A549 (cell line): ENCODE data around the gene MSRB3. TPM values are rescaled to one million over a fixed set of nuclear protein-coding genes. Genes with fewer than 3 reads are reported as not detected.

Experiments used
- ATAC-seq, 2 experiments: fragments of 200-7000 bp in 1 of 2; fragments of >200 bp in 1 of 2; cut with Nextera tagmentation in 1 of 2; cut with Tn5 transposase in 1 of 2; 3 replicates each; pipeline versions ENCODE4 v1.8.0 to v1.9.1; 2018 to 2020; ENCODE audit warnings: mild to moderate bottlenecking in 1 of 2, moderate library complexity in 1 of 2
- CTCF ChIA-PET: fragments of 300-600 bp; sonication (Branson Sonifier 250); formaldehyde crosslinking; extraction: SDS; loops from one replicate; lab custom pipeline; 2021; ENCODE audit warnings: antibody characterized with exemption, inconsistent platforms; lab: Yijun Ruan, JAX
- POLR2A ChIA-PET: fragments of 350-600 bp; formaldehyde crosslinking; extraction: SDS; loops from one replicate; lab custom pipeline; 2021; ENCODE audit warnings: antibody characterized with exemption, inconsistent platforms; lab: Yijun Ruan, JAX
- DNase-seq, 2 experiments: peaks; one replicate each; pipeline versions ENCODE4 v3.0.0 to v3.0.0-alpha.2; 2011 to 2016; ENCODE audit warnings: low read depth in 1 of 2, low spot score in 1 of 2
- FAIRE-seq: peaks from 2 replicates; lab custom pipeline; 2011; peaks lifted over from hg19 to GRCh38; lab: Jason Lieb, UNC
- H3K27ac ChIP-seq, 2 experiments: fragments of >200 bp; sonication (Bioruptor Twin); formaldehyde crosslinking; 3 replicates each; pipeline ENCODE4 v1.5.1; 2016 to 2017
- H3K4me1 ChIP-seq: fragments of >200 bp; sonication (Bioruptor Twin); formaldehyde crosslinking; 3 replicates; pipeline ENCODE4 v1.6.1; 2016
- H3K4me2 ChIP-seq: fragments of >200 bp; sonication (Bioruptor Twin); formaldehyde crosslinking; 3 replicates; pipeline ENCODE4 v1.6.1; 2016
- H3K4me3 ChIP-seq: fragments of >200 bp; sonication (Bioruptor Twin); formaldehyde crosslinking; 3 replicates; pipeline ENCODE4 v1.5.1; 2016
- H3K9me3 ChIP-seq: fragments of >200 bp; sonication (Bioruptor Twin); formaldehyde crosslinking; 3 replicates; pipeline ENCODE4 v1.6.1; 2016
- ATOH8 ChIP-seq: fragments of 250-450 bp; sonication (Bioruptor Pico); IDR thresholded peaks from 2 replicates; pipeline ENCODE4 v1.5.0; 2020; ENCODE audit warnings: low read depth, mild to moderate bottlenecking, moderate library complexity
- BCL3 ChIP-seq: fragments of >200 bp; sonication (Bioruptor Twin); formaldehyde crosslinking; IDR thresholded peaks from 3 replicates; pipeline ENCODE4 v1.6.1; 2016
- CEBPB ChIP-seq, 2 experiments: fragments of >200 bp in 1 of 2; sonication (Bioruptor Twin) in 1 of 2; formaldehyde crosslinking in 1 of 2; IDR thresholded peaks; 2 replicates each; pipeline ENCODE4 v1.6.1; 2012 to 2016
- EHF ChIP-seq: fragments of 250-450 bp; sonication (Bioruptor Pico); IDR thresholded peaks from 2 replicates; pipeline ENCODE4 v1.5.0; 2020; ENCODE audit warnings: mild to moderate bottlenecking
- EP300 ChIP-seq, 2 experiments: fragments of >200 bp; sonication (Bioruptor Twin); formaldehyde crosslinking; IDR thresholded peaks; 2 replicates in 1 of 2; 3 replicates in 1 of 2; pipeline ENCODE4 v1.6.1; 2016 to 2017
- ESRRA ChIP-seq: fragments of 150-350 bp; IDR thresholded peaks from 2 replicates; pipeline ENCODE4 v1.6.1; 2014; ENCODE audit warnings: mild to moderate bottlenecking, low read length, borderline replicate concordance
- FOSB ChIP-seq: fragments of 250-450 bp; sonication (Bioruptor Pico); IDR thresholded peaks from 2 replicates; pipeline ENCODE4 v1.5.0; 2020; ENCODE audit warnings: mild to moderate bottlenecking, moderate library complexity
- FOSL2 ChIP-seq, 2 experiments: fragments of 450-650 bp in 1 of 2; fragments of >200 bp in 1 of 2; sonication (Bioruptor Twin) in 1 of 2; formaldehyde crosslinking; IDR thresholded peaks; 2 replicates each; pipeline versions ENCODE4 v1.5.0 to v1.6.1; 2016 to 2020; ENCODE audit warnings: mild to moderate bottlenecking in 1 of 2, moderate library complexity in 1 of 2
- GATA3 ChIP-seq: IDR thresholded peaks from 2 replicates; pipeline ENCODE4 v1.6.1; 2012; ENCODE audit warnings: borderline replicate concordance
- HES2 ChIP-seq: fragments of >200 bp; sonication (Bioruptor Twin); formaldehyde crosslinking; IDR thresholded peaks from 2 replicates; pipeline ENCODE4 v1.6.1; 2016
- HEYL ChIP-seq: fragments of 250-450 bp; sonication (Bioruptor Pico); IDR thresholded peaks from 2 replicates; pipeline ENCODE4 v1.8.0; 2021; ENCODE audit warnings: mild to moderate bottlenecking, moderate library complexity
- HOXA7 ChIP-seq: fragments of 250-450 bp; sonication (Bioruptor Pico); IDR thresholded peaks from 2 replicates; pipeline ENCODE4 v1.5.0; 2020; ENCODE audit warnings: mild to moderate bottlenecking, moderate library complexity
- HOXB13 ChIP-seq: fragments of 250-450 bp; sonication (Bioruptor Pico); IDR thresholded peaks from 2 replicates; pipeline ENCODE4 v1.5.0; 2020; ENCODE audit warnings: low read depth, mild to moderate bottlenecking, moderate library complexity
- MAFK ChIP-seq: fragments of 450-650 bp; IDR thresholded peaks from 2 replicates; pipeline ENCODE4 v1.6.1; 2014; ENCODE audit not compliant: partially characterized antibody
- MAZ ChIP-seq: fragments of 150-350 bp; IDR thresholded peaks from 2 replicates; pipeline ENCODE4 v1.6.1; 2014; ENCODE audit warnings: antibody characterized with exemption, low read depth, low read length, borderline replicate concordance
- NFE2L2 ChIP-seq: fragments of 150-350 bp; conservative IDR thresholded peaks from 2 replicates; pipeline ENCODE4 v1.6.1; 2014; ENCODE audit warnings: low read length
- RNF2 ChIP-seq: fragments of 200-600 bp; sonication (generic); IDR thresholded peaks from 2 replicates; pipeline ENCODE4 v1.6.1; 2016; ENCODE audit warnings: low read depth, mild to moderate bottlenecking, antibody characterized with exemption, moderate library complexity, borderline replicate concordance
- SREBF2 ChIP-seq: fragments of 450-650 bp; IDR thresholded peaks from 2 replicates; pipeline ENCODE4 v1.6.1; 2014; ENCODE audit warnings: mild to moderate bottlenecking, moderate library complexity
- TFCP2L1 ChIP-seq: fragments of 250-450 bp; sonication (Bioruptor Pico); IDR thresholded peaks from 2 replicates; pipeline ENCODE4 v1.5.0; 2021; ENCODE audit warnings: mild to moderate bottlenecking
- USF2 ChIP-seq: fragments of 450-650 bp; IDR thresholded peaks from 2 replicates; pipeline ENCODE4 v1.6.1; 2014; ENCODE audit warnings: antibody characterized with exemption
- ZC3H11A ChIP-seq: fragments of 450-650 bp; IDR thresholded peaks from 2 replicates; pipeline ENCODE4 v1.6.1; 2014; ENCODE audit warnings: antibody characterized with exemption, mild to moderate bottlenecking
- ZNF302 ChIP-seq: fragments of 250-450 bp; sonication (Bioruptor Pico); IDR thresholded peaks from 2 replicates; pipeline ENCODE4 v1.9.0; 2021; ENCODE audit warnings: inconsistent platforms, mild to moderate bottlenecking, moderate library complexity
- WGBS: methylation state at CpG from one replicate; pipeline ENCODE4 v1.1.6; 2017; ENCODE audit errors: missing lambda C conversion rate; 5-methylcytosine and 5-hydroxymethylcytosine counted together
- polyA plus RNA-seq, 4 experiments: library from polyadenylated mRNA; depleted of rRNA in 3 of 4; stranded (reverse); fragments of >200 nt; fragmentation: RNase III in 1 of 4; extraction: RNeasy Plus Mini Kit Qiagen cat#74134 plus additional on column Dnase treatment in 1 of 4; gene quantifications; 2 replicates in 3 of 4; 3 replicates in 1 of 4; pipeline ENCODE4 v1.2.3, GENCODE V29; 2011 to 2017

Gene MSRB3
- polyA plus RNA-seq, 2 of the 4 experiments (the other 2 are of a cell fraction), result 25.2 to 46.1 TPM

GRCh38 chr12:65510007-65510406 lies 231.5 kb downstream of the MSRB3 start (continued):
- TF ChIP-seq BCL3, result no peak
- no peak for TF ChIP-seq HOXB13 (CRISPR knock-in tag)
- TF ChIP-seq HOXA7, result no peak
- TF ChIP-seq FOSB (CRISPR knock-in tag), result no peak

- CTCF ChIA-PET, result interaction anchor here (0.6 kb wide), 1 partner anchor 388 kb away, joined by 3 read pairs; no protein-coding TSS in a partner anchor
- no peak overlapping the region for H3K4me3 ChIP-seq
- H3K27ac ChIP-seq, result no peak overlapping the region
- no peaks in the 10 kb centered on the region for H3K9me3 ChIP-seq
- no peak for ATAC-seq
- POLR2A ChIA-PET, result no interaction called here
- no peak overlapping the region for H3K4me2 ChIP-seq
- TF ChIP-seq USF2 (no peak), HOXA7 (no peak), ESRRA (no peak), ZC3H11A (no peak), CEBPB (IDR thresholded peaks at IDR 0.05) (no peak), FOSL2 (IDR thresholded peaks at IDR 0.05) (no peak), FOSL2 (CRISPR knock-in tag; IDR thresholded peaks at IDR 0.05) (no peak), NFE2L2 (no peak), RNF2 (no peak), HES2 (no peak), ZNF302 (CRISPR knock-in tag) (no peak), MAZ (no peak), GATA3 (no peak), SREBF2 (no peak), HEYL (CRISPR knock-in tag) (no peak), EHF (CRISPR knock-in tag) (no peak), EP300 (IDR thresholded peaks at IDR 0.05) (no peak), MAFK (no peak)
- no peaks in the 10 kb centered on the region for H3K4me1 ChIP-seq
- FAIRE-seq, result no peak
- WGBS, result 74% methylated on average over 17 of the region's 17 CpGs
- no peak for DNase-seq
Measured at GRCh38 chr12:65510584-65511050, 232.1 kb downstream of the MSRB3 start.

- POLR2A ChIA-PET, result no interaction called here
- FAIRE-seq (no peak), ATAC-seq (no peak), DNase-seq (no peak)
- H3K4me3 ChIP-seq, result no peak overlapping the region
- H3K4me1 ChIP-seq, result no peaks in the 10 kb centered on the region
- no peak for TF ChIP-seq TFCP2L1 (CRISPR knock-in tag)
- no peak for TF ChIP-seq ATOH8 (CRISPR knock-in tag)
- H3K4me2 ChIP-seq, result no peak overlapping the region
- WGBS, result 89% methylated on average over 11 of the region's 11 CpGs
- no peaks in the 10 kb centered on the region for H3K9me3 ChIP-seq
- no peak overlapping the region for H3K27ac ChIP-seq
- CTCF ChIA-PET, result no interaction called here
Measured at GRCh38 chr12:65511134-65511834, 232.8 kb downstream of the MSRB3 start.
